HepG2 (cell line): Measurements from ENCODE around the gene SMURF2.

Experiments used
- BATF2 ChIP-seq: sonication (generic); formaldehyde crosslinking; IDR thresholded peaks from 2 replicates; pipeline ENCODE4 v1.8.0; 2022; ENCODE audit warnings: mild to moderate bottlenecking, missing genetic modification reagents, moderate library complexity
- MXI1 ChIP-seq: IDR thresholded peaks from 3 replicates; pipeline ENCODE4 v1.6.1; 2012; ENCODE audit warnings: low read depth, low read length, inconsistent platforms, borderline replicate concordance
- PCBP2 ChIP-seq: fragments of 200-400 bp; formaldehyde crosslinking; optimal IDR thresholded peaks from 2 replicates; pipeline ENCODE3; 2018; ENCODE audit warnings: low read length, low read depth; ENCODE audit not compliant: poor library complexity, severe bottlenecking
- ZNF274 ChIP-seq: sonication (generic); formaldehyde crosslinking; IDR thresholded peaks from 2 replicates; pipeline ENCODE4 v1.5.1; 2020; ENCODE audit warnings: mild to moderate bottlenecking, missing genetic modification reagents
- ZNF570 ChIP-seq: sonication (generic); formaldehyde crosslinking; IDR thresholded peaks from 2 replicates; pipeline ENCODE4 v1.4.0; 2020; ENCODE audit warnings: mild to moderate bottlenecking, missing genetic modification reagents, borderline replicate concordance

DNA sequence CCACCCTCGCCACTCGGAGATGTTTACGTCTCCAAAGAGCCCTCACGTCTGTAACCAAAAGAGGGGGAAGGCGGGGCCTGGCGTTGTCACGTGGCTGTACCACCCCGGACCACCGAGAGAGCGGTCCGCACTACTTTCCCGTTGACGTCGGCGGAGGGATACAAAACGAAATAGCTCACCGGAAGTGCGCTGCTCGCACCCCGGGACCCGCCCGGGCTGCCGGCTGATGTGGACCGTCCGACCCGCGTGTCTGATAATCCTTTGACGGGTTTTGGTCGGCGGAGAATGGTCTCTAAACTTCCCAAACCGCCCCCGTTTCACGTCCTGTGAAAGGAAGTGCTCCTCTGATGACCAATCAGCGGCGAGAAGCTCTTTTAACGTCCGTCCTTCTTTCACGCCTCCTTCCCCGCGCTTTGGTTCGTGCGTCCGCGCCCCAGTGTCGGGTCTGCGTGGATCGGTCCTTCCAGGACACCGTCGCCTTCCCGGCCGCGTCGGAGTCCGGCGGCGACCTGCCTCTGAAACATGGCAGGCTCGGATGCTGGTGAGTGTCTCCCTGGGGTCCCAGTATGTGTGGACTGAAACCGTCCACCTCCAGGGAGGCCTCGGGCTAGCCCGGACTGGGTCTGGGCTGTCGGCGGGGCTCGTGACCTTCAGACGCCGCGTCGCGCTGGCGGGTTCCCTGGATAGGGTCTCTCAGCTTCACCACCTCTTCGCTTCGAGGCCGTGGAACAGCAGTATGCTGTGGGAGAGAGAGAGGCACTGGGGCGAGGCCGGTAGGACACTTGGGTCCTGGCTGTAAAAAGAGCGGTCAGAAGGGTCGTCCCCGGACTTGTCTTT, 155.3 kb downstream of the SMURF2 start, which contains the start of gene CEP95:
- TF ChIP-seq ZNF274 (CRISPR knock-in tag) = peak; percentile 83; the same call in 1 of the 2 replicates
- TF ChIP-seq ZNF570 (CRISPR knock-in tag) = peak; percentile 79; the same call in 1 of the 2 replicates
- TF ChIP-seq MXI1 = peak; percentile 74; the same call in 2 of the 3 replicates
- no peak for TF ChIP-seq PCBP2
- TF ChIP-seq BATF2 (CRISPR knock-in tag) = peak; percentile 59; the same call in 1 of the 2 replicates
